Omental fat pad (tissue), 4 donors: ENCODE measurements around the gene BOK. TPM values are rescaled to one million over a fixed set of nuclear protein-coding genes. Genes with fewer than 3 reads are reported as not detected.

Source experiments
- ATAC-seq: fragments of 150-250 bp; one replicate; pipeline ENCODE4 v1.9.1; 2016; ENCODE audit warnings: mild to moderate bottlenecking, moderate library complexity; ENCODE audit not compliant: low FRiP score
- DNase-seq: peaks from one replicate; pipeline ENCODE4 v3.0.0-alpha.2; 2019; ENCODE audit warnings: low spot score
- total RNA-seq, 4 donors: library from RNA; depleted of rRNA; stranded (reverse); fragments of >200 nt; gene quantifications; one replicate each; pipeline ENCODE4 v1.1.0, GENCODE V29; 2016
- TF ChIP-seq, protein P1 (sequence below), 3 donors: fragments of 450-650 bp; IDR thresholded peaks; one replicate each; pipeline ENCODE4 v1.5.1; 2016 to 2017; ENCODE audit warnings: antibody characterized with exemption in 3 of 3, mild to moderate bottlenecking in 3 of 3, moderate library complexity in 2 of 3

The BOK gene
- total RNA-seq, 4 donors from 2014 or later, result 79.6 to 179 (median 88.2) TPM

DNA sequence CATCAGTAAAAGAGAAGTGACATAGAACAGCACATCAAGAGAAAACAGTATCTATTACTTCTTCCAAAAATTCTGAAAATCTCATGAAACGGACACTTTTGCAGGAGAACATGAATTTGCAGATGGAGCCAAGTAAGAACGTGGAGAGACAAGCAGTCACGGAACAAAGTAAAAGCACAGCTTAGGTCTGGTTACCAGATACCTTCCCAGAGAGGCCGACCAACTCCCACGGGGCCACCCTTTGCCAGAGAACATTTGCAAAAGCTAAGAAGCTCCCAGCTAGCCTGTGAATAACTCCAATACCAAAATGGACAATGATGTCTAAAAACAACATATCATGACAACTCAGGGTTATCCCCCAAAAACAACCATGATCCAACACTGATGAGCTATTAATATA lies 39.5 kb downstream of the BOK start:
- TF ChIP-seq, protein P1, sequence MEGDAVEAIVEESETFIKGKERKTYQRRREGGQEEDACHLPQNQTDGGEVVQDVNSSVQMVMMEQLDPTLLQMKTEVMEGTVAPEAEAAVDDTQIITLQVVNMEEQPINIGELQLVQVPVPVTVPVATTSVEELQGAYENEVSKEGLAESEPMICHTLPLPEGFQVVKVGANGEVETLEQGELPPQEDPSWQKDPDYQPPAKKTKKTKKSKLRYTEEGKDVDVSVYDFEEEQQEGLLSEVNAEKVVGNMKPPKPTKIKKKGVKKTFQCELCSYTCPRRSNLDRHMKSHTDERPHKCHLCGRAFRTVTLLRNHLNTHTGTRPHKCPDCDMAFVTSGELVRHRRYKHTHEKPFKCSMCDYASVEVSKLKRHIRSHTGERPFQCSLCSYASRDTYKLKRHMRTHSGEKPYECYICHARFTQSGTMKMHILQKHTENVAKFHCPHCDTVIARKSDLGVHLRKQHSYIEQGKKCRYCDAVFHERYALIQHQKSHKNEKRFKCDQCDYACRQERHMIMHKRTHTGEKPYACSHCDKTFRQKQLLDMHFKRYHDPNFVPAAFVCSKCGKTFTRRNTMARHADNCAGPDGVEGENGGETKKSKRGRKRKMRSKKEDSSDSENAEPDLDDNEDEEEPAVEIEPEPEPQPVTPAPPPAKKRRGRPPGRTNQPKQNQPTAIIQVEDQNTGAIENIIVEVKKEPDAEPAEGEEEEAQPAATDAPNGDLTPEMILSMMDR (IDR thresholded peaks at IDR 0.05), result no peak
- no peak for ATAC-seq
- DNase-seq, result no peak

DNA sequence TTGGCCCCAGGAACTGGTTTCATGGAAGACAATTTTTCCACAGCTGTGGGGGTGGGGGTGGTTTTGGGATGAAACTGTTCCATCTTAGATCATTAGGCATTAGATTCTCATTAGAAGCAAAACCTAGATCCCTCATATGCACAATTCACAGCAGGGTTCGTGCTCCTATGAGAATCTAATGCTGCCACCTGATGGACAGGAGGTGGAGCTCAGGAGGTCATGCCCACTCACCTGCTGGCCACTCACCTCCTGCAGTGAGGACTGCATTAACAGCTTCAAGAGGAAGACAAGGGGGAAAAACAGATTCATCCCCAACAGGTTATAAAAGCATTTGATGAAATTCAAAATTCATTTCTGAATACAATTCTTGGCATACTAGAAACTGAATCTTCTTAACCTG lies 39.9 kb downstream of the BOK start:
- TF ChIP-seq, protein P1 (IDR thresholded peaks at IDR 0.05), result no peak
- no peak for DNase-seq
- ATAC-seq, result no peak

DNA sequence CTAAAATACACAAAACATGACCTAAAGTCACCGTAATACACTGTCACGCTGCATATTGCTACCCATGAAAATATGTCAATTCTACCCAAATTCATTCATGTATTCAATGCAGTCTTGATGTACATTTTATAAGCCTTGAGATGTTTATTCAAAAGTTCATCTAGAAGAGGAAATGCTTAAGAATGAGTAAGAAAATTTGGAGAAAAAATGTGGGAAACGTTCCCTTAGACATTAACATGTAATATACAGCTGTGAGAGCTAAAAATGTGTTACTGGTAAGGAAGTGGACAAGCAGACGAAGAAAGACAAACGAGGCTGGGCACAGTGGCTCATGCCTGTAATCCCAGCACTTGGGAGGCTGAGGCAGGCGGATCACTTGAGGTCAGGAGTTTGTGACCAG lies 41.1 kb downstream of the BOK start:
- ATAC-seq, result no peak
- TF ChIP-seq, protein P1 (IDR thresholded peaks at IDR 0.05), result no peak
- no peak for DNase-seq

DNA sequence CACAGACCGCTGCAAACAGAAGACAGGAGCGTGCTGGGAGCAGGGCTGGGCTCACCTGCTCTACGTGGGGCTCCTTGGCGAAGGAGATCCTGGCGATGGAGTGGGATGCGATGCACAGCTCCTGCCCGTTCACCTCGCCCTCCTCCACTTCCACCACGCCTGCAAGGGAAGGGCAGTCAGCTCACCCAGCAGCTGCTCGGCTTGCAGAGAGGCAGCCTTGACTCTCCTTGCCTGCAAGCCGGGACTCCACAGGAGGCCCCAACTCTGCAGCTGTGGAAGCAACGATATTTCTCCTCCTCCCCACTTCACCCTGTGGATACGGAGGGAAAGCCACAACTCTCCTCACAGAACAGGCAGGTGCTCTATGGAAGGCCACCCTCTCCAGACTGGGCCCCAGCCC lies 43.3 kb downstream of the BOK start:
- TF ChIP-seq, protein P1 (IDR thresholded peaks at IDR 0.05), result no peak
- no peak for ATAC-seq

DNA sequence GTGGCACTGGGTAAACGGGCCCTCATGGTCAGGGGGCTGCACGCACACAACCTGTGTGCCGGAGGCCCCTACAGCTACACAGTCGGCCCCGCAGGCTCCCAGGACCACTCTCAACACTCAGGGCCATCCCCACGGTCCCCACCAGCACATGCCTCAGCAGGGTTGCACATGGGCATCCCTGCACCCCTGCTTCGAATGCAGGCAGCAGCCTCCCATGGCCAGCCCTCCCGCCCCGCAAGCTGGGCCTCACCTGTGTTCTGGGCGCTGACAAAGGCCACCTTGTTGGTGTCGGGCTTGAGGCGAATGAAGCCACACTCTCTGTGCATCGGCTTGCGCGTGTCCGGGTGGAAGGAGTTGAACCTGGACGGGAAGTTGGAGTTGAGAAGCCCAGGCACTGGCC lies 44.2 kb downstream of the BOK start:
- TF ChIP-seq, protein P1 (IDR thresholded peaks at IDR 0.05), result no peak
- ATAC-seq (no peak), DNase-seq (no peak)

More for the DNA sequence above, 43.3 kb downstream of the BOK start:
- no peak for DNase-seq

DNA sequence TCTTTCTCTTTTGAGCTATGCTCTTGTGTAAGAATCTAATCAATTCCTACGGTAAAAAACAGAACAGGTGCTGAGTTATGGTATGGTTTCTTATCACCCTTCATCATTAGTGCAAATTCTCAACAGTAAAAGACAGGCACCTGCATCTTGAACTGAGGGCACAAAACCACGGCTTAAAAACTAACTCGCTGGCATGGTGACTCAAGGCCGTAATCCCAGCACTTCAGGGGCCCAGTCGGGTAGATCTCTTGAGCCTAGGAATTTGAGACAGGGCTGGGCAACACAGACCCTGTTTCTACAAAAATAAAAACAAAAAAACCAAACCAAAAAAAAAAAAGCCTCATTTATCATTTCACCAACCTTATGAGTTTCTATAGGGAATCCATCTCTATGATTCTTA lies 45.1 kb downstream of the BOK start:
- DNase-seq, result no peak
- TF ChIP-seq, protein P1 (IDR thresholded peaks at IDR 0.05), result no peak
- ATAC-seq, result no peak

DNA sequence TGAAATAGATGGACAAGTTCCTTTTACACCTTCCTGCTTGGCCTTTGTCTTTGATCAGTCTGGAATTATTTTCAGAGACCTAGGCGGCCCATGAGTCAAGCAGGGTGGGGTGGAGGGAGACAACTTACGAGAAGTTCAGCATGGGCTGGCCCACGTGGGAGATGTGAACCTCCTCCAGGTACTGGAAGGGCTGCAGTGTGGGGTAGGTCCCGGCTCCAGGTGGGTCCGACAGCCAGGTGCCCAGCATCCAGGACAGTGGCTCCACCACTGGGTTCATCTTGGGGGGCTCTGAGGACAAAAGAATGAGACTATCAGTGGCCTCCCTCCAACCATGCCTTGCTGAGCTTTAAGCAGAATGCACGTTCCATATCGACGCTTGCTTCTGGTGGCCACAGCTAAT lies 47.6 kb downstream of the BOK start:
- DNase-seq (no peak), ATAC-seq (no peak)
- TF ChIP-seq, protein P1 (IDR thresholded peaks at IDR 0.05), result no peak
